DMS 273 (cell line): ENCODE results near the gene EIF4B.
"Not testable (repeated sequence)": the region's sequence is repeated elsewhere in the genome, so short reads cannot be mapped to it uniquely, and the experiment has no call there.

Source experiments
- DNase-seq: peaks from one replicate; lab custom pipeline; 2025; ENCODE audit not compliant: unreplicated experiment; lab: John Stamatoyannopoulos, UW

Gene EIF4B

GRCh38 chr12:52992699-52993557 is 13.3 kb upstream of the EIF4B start:
- no peak for DNase-seq

GRCh38 chr12:52993558-52993869 is 12.7 kb upstream of the EIF4B start:
- no peak for DNase-seq

GRCh38 chr12:53004178-53004577 is 2.1 kb upstream of the EIF4B start:
- no peak for DNase-seq

GRCh38 chr12:53004582-53004981 is 1.7 kb upstream of the EIF4B start:
- DNase-seq: no peak

- DNase-seq: peak; percentile 17
These were observed 856 bp upstream of the EIF4B start for GRCh38 chr12:53005215-53005985.

- DNase-seq: peak; percentile 91
These were observed 604 bp downstream of the EIF4B start for GRCh38 chr12:53006810-53007309.

- DNase-seq: no peak
These were observed 1.1 kb downstream of the EIF4B start for GRCh38 chr12:53007343-53007742.

- not testable (repeated sequence) for DNase-seq
These were observed 2.5 kb downstream of the EIF4B start for GRCh38 chr12:53008760-53009159.

- DNase-seq: no peak
These were observed 4.7 kb downstream of the EIF4B start for GRCh38 chr12:53010955-53011354.

- DNase-seq: no peak
These were observed 5.6 kb downstream of the EIF4B start for GRCh38 chr12:53011889-53012288.

- no peak for DNase-seq
These were observed 6.7 kb downstream of the EIF4B start for GRCh38 chr12:53012928-53013327.

- no peak for DNase-seq
These were observed 8.5 kb downstream of the EIF4B start for GRCh38 chr12:53014709-53015108.

- DNase-seq: no peak
These were observed 19.0 kb downstream of the EIF4B start for GRCh38 chr12:53025250-53025649.

- DNase-seq: not testable (repeated sequence)
These were observed 20.8 kb downstream of the EIF4B start for GRCh38 chr12:53027014-53027413.

- no peak for DNase-seq
These were observed 25.4 kb downstream of the EIF4B start for GRCh38 chr12:53031616-53032015.

GRCh38 chr12:53033832-53034231 is 27.6 kb downstream of the EIF4B start:
- not testable (repeated sequence) for DNase-seq

GRCh38 chr12:53034459-53034858 is 28.2 kb downstream of the EIF4B start:
- DNase-seq: no peak

GRCh38 chr12:53036802-53037201 is 30.5 kb downstream of the EIF4B start:
- no peak for DNase-seq

- DNase-seq: no peak
These were observed 33.6 kb downstream of the EIF4B start for GRCh38 chr12:53039851-53040250.

GRCh38 chr12:53042607-53043454 is 36.6 kb downstream of the EIF4B start:
- DNase-seq: no peak

GRCh38 chr12:53044052-53044581 is 37.9 kb downstream of the EIF4B start:
- DNase-seq: peak; percentile 57
